ENCODE results near the gene LHX3.

The LHX3 gene

DNA sequence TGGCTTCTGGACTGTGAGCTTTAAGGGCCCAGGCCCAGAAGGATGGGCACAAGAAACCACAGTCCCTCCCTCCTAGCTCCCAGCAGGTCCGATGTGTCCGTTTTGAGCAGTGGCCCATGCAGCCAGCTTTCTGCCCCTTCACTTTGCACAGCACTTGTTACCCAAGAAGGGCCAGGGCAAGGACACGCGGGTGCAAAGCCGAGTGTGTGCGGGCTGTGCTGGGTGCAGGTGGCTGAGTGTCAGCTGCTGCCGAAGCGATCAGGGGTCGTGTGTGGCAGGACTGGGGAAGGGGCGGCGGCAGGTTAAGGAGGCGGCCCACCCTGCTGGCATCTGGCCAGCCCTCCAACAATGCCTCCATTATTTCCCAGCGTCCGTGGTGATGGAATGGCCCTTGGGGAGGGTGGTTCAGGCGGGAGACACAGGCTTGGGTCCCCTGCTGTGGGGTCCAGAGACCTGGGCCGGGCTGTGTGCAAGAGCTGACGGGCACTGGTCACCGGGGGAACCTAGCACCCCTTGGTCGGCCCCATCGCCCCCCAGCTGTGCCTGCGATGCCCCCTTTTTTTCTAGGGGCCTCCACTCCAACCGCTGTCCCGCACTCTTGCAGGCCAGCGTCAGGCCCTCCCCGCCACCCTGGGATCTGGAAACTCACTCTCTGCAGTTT lies 653 bp downstream of the LHX3 start:
- no peak for DNase-seq

DNA sequence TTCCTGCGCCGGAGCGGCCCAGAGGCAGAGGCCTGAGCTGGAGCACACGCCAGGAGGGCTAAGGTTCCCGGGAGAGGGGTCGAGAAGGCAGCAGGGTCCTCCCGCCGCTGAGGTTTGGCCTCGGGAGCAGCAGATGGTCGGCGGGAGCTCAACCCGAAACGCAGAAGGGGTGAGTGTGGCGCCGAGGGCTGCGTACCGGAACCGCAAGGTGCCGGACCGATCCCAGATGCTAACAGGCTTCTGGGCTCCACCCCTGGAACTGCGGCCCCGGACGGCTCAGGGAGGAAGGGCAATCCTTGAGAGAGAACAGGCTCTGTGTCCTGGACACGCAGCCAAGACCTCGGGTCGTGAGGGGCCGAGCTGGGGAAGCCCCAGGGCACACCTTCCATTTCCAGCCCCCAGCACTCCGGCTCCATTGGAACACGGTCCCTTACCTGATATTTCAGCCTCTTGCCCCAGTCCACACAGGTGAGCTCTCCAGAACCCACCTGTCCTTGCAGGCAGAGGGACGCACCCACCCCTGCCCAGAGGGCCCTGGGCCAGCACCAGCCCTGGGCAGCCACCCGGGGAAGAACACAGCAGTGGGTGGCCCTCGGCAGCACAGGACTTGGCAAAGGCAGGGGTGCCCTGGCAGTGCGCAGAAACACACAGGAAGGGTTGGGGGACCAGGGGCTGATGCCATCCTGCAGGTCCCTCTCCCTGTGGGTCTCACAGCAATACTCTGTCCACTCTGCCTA lies 1.4 kb downstream of the LHX3 start:
- no peak for DNase-seq

DNA sequence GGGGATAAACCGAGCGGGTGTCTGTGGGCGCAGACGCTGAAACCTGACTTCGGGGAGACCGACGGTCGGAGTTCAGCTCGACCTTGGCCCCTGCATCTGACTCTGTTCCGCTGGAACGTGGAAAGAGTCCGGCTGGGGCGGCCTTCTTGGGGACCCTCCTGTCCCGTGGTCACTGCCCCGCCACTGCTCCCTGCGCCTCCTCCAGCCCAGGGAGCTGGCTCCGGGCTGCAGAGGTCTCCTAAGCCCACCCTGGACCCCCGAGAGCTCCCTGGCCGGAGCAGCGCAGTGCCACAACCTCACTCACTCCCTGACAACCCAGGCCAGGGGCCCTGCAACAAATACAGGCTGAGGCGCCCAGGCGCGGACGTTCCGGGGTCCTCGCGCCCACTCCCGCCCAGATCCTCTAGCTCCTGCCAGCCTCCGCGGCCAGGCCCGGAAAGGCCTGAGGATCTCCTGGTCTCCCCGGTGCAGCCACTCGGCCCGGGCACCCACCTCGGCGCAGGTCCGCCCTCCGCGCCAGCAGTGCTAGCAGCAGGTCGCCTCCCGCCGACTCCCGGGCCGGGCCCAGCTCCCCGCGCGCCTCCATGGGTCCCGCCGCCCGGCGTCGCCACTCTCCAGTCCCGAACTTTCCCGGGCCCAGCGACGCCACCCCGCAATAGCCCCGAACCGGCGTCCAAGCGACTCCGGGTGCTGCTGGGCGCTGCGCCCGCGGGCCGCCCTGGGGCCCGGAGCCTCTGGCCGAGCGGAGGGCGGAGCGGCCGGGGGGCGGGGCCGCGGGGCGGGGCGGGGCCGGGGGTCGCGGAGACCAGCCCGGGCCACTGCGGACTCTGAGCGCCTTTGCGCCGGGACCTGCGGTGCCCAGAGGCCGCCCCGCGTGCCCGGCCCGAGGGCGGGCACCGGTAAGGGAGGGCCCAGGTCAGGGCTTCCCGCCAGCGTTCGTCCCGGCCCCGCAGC lies 2.2 kb downstream of the LHX3 start:
- no peak for DNase-seq

DNA sequence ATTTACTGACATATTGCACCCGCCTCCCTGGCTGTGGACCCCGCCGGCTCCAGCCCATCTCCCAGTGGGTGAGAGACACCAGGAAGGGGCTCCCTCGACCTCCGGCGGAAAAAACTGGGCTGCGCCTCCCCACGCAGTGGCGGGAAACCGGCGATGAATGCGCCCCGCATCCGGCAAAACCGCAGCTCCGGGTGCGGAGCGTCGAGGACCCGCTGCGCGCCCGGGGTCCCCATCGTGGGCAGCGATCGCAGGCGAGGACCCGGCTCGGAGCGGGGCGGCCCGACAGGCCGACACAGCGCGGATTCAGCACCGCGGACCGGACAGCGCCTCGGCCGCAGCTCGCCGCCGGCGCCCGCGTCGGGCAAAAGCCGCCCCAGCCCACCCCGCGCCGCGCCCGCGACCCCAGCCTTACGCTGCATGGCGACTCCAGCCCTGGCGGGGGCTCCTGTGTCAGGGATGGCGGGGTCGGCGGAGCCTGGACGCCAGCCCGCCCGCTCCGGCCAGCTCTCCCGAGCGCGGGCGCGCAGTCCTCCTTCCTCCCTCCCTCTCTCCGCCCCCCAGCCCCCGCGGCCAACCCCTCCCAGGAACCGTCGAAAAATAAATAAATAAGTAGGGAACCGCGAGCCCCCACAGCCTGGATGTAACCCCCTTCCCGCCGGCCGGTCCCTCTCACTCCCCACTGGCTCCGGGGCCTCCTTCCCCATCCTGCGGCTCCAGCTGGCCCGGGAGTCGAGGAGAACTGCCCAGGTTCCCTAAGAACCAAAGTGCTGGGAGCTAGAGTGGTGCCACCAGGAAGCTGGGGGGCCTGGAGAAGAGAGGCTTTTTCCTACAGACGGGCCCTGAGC lies 3.1 kb downstream of the LHX3 start:
- no peak for DNase-seq

DNA sequence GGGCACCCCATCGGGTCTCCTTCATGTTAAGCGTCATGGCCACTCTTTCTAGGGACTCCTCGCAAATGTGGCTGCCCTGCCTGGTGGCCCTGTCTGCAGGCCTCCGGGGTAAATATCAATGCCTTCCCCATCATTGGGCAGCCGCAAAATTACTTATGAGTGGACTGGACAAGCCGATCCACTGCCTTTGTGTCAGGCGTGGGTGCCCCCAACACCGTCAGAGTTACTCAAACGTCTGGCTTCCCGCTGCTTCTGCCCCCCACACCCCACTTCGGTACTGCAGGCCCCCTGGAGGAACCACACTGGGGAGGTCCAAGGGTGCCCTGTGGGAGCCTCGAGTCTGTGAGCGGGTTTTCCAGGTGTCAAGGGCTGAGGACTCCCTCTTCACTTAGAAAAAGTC lies 3.8 kb downstream of the LHX3 start:
- DNase-seq = no peak

DNA sequence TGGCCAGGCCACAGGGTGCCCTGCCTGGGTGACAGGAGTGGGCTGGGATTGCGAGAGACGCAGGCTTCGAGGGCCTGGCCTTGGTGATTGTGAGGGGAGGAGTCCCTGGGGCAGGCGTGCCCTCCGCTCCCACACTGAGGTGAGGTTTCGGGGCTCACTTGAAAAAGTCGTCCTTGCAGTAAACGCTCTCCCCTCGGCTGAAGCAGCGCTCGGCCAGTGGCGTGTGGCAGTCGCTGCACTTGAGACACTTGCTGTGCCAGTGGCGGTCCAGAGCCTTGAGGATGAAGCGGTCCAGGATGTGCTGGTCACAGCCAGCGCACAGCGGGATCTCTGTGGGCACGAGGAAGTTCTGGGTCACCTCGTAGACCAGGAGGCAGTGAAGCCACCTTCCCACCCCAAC lies 4.5 kb downstream of the LHX3 start:
- no peak for DNase-seq

DNA sequence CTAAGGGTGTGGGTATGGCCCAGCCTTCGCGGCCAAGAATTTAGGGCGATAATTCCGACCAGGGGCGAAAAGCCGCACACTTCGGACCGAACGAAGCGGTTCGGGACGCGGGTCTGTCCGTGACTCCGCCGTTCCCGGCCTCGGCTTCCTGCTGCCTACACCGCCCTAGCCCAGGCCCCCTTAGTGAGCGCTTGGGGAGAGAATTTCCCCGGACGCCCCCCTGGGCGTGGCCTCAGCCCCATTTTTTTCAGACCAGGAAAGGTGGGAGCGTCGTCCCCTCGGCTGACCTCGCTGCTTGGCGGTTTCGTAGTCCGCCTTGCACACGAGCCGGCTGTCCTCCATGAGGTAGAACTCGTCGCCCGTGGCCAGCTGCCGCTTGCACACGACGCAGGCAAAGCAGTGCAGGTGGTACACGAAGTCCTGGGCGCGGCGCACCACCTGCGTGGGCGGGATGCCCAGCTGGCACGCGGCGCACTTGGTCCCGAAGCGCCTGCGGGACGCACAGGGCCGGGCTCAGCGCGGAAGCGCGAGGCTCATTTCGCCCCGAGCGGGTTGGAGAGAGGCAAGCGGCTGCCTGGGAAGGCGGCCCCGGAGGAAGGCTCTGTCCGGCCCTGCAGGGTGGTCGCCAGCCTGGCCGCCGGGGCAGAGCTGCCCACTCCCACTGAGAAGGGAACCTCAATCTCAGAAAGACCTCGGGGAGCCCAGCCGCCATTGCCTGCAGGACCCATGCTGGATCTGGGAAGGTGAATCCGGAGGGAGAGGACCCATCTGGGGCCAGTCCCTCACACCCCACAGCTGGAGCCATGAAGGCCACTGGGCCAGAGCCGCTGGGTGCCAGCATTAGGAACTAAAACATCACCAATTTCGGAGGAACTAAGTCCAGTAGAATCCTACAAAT lies 5.3 kb downstream of the LHX3 start:
- DNase-seq = no peak

DNA sequence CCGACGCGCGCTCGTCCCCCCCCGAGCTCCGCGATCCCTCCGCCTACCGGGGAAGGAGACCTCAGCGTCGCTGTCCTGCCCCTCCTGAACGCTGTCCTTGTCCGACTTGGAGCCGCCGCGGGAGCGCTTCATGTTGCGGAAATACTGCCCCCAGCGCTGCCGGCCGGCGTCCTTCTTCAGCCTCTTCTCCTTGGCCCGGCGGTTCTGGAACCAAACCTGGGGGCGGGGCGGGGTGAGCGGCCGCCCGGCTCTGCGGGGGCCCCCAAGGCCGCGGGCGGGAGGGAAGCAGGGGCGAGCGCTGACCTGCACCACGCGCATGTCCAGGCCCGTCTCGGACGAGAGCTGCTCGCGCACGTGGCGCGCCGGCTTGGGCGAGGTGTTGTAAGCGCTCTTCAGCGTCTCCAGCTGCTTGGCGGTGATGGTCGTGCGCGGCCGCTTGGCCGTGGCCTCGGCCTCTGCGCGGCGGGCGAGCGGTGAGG lies 6.3 kb downstream of the LHX3 start:
- DNase-seq = no peak

DNA sequence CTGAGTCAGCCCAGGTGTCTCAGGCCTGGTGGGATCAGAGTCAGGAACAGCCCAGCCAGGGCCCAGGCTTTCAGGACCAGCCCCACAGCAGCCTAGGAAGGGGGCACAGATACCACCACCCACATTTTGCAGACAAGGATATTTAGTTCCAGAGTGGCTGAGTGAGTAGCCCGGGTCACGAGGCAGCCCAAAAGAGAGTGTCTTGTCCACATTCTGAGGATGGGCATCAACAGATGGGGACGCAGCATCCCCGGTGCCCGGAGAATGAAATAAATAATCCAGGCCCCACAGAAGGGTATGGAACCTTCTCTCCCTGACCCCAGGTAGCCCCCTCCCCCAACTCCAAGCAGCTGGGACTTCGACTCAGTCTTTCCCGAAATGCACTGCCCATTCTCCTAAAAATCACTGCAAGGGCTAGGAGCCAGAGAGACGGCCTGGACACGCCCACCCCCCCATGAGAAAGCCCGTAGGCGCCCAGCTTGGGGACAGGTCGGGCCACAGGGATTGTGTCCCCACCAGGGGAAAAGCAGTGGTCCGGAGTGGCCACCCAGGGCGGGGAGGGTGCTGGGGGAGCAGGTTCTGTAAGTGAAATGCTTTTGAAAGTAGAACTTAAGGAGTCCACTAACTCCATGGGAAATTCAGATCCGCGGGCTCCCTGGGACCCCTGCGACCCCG lies 6.9 kb downstream of the LHX3 start:
- no peak for DNase-seq

DNA sequence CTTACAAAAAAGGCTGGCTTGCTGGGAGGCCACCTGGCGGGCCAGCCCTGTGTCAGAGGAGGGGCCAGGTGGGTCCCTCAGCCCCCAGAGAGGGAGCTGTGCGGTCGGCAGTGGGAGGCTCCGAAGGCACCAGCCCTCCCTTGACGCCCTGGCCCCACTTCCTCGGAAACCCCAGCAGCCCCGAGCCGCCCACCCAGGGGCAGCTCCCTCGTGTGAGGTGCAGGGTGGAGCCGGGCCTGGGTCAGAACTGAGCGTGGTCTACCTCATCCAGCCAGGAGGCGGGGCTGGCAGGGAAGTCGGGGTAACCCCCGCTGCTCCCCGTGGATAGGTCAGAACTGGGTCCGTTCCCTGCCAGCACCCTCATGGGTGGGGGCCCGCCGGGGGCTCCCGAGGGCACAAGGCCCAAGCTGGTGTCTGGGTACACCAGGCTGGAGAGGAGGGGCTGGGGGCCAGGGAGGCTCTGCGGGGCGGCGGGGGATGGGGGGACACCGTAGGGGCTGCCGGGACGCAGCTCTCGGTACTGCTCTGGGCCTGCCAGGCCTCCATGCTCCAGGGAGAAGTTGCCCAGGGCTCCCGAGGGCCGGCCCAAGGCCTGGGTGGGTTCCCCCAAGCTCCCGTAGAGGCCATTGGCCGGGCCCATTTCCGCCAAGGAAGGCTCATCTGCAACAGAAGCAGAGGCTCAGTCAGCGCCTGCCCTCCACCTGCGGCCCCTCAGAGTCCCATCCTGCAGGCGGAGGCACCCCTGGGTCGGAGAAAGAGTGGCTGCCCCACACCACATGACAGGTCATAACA lies 7.6 kb downstream of the LHX3 start:
- DNase-seq = no peak

DNA sequence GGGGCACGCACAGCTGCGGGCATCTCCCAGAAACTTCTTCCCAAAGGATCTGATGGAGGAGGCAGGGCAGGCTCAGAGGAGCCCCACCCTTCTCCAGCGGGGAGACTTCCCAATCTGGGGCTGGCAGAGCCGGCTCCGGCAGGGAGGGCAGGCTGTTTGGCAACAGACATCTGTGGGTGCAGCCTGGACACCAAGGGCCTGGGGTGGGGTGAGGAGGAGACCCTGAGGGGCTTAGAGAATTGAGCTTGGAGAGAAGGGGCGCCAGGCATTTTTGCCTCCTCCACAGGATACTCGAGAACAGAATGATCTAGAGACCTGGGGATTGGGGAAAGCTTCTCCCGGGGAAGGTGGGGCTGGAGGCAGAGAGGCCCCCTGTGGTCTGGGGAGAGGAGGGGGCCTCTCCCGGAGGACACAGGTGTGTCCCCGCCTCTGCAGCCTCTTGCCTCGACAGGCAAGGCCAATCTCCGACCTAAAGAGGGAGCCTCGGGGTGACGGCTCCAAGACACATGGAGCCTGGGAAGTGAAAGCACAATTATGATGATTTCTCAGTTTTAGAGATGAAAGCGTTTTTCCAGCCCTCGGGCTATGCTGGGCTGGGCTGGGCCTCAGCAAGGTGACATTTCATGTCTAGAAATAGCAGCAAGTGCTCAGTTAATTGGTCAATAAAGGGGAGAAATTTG lies 8.4 kb downstream of the LHX3 start:
- no peak for DNase-seq

DNA sequence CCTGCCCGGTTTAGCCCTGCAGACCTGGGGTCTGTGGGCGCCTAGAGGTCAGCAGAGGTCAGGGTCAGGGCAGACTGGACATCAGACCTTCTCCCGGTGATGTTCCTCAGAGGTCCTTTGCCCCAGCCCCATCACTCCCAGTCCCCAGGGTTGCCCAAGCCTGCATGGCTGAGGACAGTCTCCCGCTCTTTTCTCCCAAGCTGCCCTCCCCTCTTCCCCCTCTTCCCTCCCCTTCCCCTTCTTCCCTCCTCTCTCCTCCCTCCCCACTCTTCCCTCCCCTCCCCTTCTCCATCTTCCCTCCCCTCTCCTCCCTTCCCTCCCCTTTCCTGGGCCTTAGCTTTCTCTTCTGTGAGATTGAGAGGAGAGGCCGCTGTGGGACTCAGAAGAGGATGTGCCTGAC lies 10.4 kb downstream of the LHX3 start:
- DNase-seq = no peak

DNA sequence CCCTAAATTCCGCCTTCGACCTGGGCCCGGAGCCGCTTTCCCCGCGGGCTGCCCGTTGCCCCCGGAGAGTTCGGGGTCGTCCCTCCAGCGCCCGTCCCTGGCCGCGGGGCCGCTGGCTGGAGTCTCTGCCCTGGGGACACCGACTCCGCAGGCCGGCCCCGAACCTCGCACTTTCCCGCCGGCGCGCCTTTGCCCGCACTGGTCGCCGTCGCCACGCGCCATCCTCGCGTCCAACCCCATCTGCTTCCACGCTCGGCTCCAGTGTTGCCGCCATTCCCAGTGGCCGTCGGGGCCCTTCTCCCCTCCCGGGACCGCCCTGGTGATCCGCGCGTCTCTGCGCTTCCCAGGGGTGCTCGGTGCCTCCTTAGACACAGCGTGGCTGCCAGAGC lies 11.0 kb downstream of the LHX3 start:
- DNase-seq = no peak

DNA sequence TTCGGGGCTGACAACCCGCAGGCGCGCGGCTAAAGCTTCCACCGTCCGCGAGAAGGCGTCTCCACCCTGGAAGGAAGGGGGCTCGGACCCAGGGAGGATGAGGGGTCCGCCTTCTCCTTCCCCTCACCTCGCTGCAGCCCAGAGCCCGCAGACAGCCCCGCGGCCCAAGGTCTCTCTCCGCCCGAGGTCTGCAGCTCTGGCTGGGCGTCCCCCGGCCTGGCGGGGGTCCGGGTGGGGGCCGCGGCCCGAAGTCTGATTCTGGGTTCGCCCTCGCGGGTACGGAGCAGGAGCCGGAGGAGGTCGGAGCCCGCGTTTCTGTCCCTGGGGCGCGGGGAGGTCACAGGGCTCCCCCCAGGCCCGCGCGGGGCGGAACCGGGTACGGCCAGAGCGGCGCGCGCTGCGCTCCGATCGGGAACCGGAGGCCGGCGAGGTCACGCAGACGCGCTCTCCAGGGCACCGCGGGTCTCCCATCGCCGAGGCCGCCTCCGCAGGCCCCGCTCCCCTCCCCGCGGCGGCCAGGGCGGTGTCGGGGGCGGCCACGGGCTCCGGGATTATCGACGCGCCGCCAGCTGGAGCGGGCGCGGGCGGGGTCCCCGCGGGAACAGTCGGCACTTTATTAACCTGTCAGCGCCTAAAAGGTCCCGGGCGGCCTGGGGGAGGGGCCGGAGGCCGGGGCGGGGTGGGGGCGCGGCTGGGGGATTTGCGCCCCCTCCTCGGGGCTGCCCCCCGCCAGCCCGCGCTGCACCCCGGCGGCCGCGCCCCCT lies 11.6 kb downstream of the LHX3 start:
- no peak for DNase-seq

DNA sequence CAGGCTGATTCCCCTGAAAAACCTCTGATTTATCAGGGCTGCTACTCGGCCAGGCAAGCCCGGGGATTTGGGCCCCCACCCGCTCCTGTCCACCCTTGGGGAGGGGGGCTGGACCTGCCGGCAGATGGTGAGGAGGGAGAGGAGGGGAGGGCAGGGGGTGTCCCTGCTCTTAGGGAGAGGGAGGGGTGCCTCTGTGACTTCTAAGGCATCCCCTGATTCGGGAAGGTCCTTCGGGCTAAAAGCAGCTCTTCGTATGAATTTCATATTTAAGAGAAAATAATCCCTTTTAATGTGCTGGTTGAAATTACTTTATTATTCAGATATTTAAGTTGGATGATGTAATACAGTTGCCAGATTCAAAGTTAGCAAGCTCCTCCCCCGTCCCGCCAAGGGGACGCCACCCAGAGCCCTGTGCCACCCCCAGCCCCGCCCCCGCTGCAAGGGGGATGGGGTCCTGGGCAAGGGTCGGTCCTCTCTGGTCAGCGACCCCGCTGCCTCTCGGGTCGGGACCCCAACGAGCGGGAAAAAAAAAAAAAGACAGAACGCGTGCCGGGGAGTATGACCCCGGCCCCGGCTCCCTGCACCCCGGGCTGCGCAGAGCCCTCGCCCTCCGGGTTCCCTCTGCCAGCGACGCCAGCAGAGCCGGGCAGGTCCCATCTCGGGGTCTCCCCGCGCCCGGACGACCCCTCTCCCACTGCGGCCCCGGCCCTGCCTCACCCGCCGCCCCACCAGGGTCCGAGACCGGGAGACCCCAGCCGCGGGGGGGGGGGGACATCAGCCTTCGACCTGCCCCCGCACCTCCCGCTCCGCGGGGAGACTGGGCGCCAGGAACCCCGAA lies 12.4 kb downstream of the LHX3 start:
- DNase-seq = no peak

DNA sequence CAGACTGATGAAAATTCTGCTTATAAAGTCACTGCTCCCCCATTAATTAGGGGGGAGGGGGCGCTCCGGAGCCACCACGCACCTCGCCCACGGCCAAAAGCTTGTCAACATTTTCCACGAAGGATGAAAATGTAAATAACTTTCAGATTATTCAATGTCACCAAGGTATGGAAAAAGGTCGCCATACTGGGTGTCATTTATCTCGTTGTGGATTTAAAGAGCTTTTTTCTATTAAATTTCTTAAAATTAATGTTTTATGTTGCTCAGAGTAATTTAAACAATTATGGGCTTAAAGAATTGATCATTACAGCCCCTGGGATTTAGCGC lies 13.0 kb downstream of the LHX3 start:
- DNase-seq = no peak

DNA sequence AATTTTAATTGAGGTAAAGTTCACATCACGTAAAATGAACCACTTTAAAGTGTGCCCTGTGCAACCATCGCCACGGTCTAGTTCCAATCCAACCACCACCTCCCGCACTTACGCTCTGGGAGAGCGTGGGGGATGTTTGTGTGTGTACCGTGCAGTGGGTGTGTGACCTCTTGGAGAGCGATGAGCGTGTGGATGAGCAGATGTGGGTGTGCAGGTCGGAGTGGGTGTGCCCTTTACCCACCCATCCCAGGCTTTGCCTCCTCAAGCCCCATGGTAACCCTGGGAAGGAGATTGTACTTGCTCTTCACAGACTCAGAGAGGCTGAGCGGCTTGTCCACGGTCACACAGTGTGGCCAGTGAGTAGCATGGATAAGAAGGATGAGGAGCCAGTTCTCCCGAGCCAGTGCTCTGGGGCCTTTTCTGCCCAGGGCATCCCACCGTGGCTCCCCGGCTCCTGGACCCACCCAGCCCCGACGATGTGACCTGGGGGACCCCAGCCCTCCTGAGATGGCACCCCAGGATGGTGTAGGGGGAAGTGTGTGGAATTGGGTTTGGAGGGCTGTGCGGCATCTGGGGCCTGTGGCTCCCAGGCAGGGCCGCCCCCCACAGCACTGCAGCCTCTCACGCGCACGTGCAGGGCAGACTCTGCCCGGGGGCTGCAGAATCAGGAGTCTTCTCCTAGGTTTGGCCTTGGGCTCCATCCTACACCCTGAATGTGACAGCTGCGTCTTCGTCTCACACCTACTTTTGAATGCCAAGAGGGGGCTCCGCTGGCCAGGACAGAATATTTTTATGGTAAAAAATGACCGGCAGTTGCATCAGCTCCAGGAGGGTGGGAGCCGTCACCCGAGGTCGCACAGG lies 13.6 kb downstream of the LHX3 start:
- no peak for DNase-seq
